GM18873 (cell line): ENCODE data around the gene GPR146.

Source experiments
- ATAC-seq: cut with Tn5 transposase; IDR thresholded peaks from one replicate; pipeline ENCODE4 v1.9.1; 2021; ENCODE audit warnings: mild to moderate bottlenecking, moderate library complexity, moderate number of reproducible peaks; ENCODE audit not compliant: unreplicated experiment, low FRiP score

Gene GPR146

DNA sequence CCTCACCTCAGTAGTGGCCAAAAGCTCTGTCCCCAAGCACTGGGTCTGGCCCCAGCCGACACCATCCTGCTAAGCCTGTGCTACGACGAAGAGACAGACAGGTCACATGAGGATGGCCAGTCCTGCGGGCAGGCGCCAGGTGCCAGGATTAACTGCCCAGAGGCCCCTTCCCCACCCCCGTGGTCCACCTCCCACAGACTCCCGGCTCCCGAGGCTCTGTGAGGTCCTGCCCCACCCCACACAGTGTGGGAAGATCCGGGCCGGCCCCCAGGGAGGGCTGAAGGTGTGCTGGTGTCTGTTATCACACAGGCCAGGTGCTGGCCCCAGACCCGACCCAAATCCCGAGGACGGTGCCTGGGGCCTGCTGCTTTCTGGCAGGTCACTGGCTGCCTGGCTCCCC is 34.1 kb upstream of the GPR146 start:
- no peak for ATAC-seq

DNA sequence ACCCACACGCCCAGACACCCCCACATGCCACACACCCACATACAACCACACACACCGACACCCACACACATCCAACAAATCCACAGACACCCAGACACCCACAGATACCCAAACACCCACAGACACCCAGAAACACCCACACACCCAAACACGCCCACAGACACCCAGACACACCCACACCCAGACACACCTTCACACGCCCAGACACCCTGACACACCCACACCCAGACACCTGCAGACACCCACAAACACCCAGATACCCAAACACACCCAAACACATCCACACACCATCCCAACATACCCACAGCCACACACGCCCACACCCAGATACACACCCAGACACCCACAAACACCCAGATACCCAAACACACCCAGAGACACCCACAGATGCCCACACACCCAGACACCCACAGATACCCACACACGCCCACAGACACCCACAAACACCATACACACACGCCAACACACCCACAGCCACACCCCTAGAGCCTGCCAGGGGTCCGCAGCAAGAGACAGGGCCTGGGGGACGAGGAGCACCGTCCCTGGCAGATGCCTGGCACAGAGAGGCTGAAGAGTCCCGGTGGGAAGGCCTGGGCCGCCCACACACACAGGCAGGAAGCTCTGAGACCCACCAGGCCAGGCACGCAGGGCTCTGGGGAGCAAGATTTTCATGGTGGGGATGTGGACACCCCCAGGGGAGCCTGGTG is 32.9 kb upstream of the GPR146 start:
- no peak for ATAC-seq

DNA sequence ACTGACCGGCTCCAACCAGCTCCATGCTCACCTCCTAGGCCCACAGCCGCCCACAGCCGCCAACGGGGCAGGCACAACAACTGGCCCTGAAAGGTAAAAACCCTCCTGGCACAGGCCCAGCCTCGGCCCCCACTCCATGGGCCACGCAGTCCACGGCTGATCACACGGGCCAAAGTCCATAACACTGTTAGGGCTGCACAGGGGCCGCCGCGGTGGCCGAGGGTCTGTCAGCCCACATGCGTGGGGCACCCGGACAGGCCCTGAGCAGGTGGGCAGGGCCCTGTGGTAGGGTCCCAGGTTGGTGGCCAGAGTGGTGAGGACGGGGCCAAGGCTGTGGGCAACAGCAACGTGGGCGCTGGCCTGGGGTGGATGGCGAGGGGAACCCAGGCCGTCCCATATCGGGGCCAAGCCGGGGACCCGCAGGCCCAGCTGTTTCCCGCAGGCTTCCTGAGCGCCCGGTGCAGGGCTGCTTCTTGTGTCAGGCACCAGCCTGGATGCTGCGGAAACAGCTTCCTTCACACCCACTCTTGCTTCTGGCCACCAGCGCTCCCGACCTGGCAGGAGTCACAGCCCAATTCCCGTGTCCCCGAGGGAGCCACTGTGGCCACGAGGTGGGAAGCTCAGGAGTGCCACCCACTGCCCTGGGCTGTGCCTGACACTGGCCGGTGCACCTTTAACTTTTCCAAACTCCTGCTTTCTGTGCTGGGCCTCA is 32.2 kb upstream of the GPR146 start:
- ATAC-seq: no peak

DNA sequence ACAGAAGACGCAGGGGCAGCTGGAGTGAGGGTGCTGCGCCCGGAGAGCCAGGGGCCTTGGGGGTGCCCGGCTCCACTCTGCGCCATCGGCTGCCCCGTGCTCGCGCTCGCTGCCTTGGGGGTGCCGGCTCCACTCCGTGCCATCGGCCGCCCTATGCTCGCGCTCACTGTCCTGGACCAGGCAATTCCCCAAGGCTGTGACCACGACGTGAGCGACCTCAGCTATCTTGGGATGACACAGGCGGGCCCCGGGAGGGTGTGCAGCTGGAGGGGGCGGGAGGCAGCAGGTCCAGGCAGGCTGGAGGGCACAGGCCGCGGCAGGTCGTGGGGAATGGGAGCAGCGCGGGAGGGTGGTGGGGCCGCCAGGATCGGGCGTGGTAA is 31.6 kb upstream of the GPR146 start:
- ATAC-seq: no peak

DNA sequence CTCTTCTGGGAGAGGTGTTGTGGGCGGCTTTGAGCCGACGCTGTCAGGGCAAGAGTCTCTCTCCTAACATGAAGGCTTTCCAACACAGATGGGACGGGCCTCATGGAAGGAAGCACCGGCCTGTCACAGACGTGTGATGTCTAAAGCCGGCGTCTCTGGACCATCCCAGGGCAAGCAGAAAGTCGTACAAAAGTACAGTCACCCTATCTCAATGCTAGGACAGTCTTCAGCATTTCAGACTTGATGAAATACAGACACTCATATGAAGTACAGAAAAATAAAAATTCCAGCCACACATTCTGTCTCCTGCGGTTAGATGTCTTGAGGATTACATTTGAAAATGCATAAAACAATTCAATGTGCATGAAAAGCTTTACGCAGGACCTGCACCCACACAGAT is 30.8 kb upstream of the GPR146 start:
- ATAC-seq: no peak

DNA sequence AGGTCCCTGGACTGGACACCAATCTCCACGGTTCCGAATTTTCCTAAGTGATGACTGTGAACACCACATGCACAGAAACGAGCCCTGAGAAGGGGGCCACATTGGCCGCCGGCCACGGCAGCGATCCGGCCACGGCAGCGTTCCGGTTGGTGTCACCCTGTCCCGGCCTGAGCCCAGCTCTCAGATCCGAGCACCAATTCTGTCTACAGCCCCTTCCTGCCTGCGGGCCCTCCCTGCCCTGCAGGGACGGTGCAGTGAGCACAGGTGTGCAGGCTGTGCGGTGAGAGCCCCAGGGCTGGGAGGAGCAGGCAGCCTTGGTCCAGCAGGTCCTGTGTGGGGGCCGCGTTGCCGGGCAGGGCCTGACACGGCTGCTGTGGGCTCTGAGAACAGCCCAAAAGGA is 29.7 kb upstream of the GPR146 start:
- no peak for ATAC-seq

DNA sequence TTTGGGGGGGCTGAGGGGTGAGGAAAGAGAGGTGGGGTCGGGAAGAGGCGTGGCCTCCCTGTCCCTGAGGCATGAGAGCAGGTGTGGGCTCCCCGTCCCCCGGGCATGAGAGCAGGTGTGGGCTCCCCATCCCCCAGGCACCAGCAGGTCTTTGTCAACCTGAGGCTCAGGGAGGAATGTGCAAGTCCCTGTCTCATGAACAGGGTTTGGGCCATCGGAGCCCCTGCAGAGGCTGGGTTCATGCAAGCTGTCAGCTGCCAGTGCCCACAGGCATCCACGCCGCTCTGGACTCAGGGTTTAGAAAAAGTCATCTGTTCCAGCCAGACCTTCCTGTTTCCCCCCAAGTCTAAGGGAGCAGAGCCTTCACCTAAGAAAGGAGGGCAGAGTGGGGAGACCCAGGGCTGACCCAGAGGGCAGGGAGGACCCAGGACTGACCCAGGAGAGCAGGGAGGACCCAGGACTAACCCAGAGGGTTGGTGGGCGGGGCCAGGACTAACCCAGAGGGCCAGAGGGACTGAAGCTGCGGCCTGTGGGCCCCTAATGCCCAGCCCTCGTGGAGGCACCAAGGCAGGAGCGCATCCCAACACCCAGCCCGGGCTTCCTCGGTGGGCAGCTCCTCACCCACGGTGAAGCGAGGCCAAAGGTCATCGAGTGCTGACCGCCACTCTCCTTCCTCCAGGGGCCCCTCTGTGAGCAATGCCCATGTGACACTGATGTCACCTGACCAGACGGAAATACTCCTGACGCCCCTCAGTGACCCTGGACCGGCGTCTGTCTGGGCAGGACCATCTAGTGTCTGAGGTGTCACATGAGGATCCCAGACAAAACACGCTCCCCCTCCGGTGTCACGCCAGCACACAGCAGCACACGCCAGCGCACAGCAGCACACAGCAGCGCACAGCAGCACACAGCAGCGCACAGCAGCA is 28.9 kb upstream of the GPR146 start:
- ATAC-seq: no peak

DNA sequence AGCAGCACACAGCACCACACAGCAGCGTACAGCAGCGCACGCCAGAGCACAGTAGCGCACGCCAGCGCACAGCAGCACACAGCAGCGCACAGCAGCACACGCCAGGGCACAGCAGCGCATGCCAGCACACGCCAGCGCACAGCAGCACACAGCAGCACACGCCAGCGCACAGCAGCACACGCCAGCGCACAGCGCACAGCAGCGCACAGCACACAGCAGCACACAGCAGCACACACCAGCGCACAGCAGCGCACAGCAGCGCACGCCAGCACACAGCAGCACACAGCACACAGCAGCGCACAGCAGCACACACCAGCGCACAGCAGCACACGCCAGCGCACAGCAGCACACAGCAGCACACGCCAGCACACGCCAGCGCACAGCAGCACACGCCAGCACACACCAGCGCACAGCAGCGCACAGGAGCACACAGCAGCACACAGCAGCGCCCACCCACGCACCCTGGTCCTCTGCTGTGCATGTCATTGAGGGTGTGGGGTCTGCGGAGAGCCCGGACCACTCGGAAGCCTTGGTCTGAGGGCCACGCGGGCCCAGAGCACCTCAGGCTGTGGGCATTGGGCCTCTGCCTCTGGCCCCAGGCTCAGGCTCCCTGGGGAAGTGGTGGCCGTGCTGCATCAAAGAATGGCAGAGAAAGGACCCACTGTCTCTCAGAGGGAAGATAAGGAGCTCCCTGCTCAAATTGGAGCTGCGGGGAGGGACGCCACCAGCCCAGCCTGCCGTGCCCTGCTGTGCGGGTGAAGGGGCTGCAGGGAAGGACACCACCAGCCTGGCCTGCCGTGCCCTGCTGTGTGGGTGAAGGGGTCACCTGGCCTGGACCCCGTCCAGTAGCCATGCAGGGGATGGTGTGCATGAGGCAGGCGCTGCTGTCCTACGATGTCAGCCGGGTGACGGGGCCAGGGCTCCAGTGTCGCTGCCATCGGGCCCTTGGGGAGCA is 27.5 kb upstream of the GPR146 start:
- ATAC-seq: no peak

DNA sequence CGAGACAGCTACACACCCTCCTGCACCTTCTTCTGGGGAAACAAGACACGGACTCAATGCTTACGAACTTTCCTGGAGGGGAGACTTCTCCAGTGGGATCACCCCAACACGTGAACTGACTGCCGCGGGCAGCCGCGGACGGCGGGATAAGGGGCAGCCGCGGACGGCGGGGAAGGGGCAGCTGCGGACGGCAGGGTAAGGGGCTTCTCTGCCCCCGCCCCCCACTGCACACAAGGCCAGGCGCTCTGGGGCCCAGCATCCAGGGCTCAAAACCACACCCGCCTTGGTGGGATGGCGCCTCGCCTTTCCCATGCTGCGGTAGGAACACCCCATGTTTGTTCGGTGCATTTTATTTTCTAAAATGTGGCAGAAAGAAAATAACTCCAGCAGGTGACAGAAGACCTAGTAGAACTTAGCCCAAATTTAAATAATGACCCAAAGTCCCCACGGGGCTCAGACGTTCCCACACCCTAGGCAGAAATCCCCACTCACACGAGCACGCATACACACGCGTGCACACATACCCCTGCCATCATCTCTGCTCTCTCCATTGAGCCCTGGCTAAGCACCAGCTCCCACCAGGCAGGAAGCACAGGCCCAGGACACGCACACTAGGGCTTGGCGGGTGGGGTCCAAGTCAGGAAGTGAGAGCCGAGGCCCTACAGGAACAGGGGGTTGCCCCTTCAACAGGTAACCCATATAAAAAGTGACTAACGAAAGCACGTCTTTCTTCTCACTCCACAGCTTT is 26.6 kb upstream of the GPR146 start:
- ATAC-seq: no peak

DNA sequence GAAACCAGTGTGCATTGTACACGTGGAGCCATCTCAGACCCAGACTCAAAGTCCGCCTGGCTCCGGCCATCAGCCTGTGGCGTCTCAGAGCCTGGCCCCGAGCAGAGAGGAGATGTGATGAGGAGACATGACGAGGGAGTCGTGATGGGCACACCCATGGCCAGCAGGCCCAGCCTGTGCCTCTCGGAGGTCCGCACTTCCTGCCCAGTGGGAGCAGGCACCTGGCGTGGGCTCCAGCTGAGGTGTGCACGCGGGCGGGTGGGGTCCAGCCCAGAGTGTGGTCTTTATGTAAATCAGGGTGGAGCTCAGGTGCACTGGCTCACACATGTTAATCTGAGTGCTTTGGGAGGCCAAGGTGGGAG is 26.0 kb upstream of the GPR146 start:
- ATAC-seq: no peak

DNA sequence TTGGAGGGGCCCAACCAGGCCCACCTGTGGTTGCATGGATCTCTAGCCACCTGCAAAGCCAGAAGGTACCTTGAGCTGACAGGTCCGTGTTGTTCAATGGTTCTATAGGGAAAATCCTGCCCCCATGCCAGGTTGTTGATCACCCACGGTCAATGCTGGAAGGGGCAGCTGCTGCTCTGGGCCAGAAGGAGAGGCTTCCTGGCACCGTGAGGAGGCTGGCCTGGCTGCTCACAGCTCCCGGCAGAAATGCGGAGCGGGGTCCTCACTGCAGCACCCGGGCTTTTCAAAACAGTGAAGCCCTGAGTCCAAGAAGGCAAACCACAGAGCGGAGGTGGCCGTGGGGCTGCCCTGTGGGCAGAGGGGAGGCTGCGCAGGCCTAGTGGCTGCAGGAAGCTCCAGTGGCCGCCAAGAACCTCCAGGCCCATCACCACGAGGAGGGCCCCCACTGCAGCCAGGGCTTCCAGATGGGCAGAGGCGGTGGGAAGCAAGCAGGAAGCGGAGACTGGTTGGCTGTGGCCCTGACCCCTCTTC is 25.0 kb upstream of the GPR146 start:
- ATAC-seq: no peak

DNA sequence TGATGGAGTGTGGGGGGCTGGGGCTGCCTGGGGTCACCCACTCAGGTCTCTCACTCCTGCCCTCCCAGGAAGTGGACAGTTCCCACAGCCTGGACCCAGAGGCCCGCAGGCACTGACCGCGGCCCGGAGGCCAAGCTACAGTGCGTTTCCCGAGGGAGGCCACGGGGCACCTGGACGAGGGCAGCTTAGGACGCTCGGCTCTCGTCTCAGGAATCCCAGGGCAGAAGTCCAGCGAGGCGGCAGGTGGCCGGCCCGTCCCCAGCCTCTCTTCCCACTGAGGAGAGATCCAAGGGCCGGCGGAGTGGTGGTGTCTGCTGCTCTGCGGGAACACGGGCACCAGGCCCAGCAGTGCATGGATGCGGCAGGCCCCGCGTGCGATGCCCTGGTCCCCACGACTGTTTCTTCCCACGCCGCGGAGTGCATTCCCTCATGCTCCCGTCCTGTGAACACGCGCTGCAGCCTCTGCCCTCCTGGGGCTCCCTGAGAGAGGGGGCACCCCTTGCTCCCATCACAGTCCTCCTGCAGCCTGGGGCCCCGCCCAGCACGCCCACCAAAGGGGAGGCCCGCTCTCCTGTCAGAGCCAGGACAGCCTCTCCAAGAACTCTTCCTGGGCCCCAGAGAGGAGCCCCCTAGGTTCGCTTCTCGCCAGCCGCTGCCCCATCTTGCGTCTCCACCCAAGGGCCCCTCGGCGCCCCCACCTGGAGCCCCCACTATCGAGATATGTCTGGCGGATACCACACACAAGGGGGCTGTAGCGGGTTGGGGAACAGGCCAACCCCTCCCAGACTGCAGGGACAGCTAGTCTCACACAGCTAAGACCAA is 24.3 kb upstream of the GPR146 start:
- ATAC-seq: no peak

DNA sequence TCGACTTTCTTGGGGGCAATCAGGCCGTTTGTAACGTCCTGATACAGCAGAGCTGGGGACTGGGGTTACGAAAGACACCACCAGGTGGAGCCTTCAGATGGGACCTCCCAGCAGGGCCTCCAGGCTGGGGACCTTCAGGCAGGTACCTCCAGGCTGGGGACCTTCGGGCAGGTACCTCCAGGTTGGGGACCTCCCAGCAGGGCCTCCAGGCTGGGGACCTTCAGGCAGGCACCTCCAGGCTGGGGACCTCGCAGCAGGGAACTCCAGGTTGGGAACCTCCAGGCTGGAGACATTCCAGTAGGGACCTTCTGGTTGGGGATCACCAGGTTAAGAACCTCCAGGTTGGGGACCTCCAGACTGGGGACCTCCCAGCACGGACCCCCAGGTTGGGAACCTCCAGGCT is 23.5 kb upstream of the GPR146 start:
- no peak for ATAC-seq

DNA sequence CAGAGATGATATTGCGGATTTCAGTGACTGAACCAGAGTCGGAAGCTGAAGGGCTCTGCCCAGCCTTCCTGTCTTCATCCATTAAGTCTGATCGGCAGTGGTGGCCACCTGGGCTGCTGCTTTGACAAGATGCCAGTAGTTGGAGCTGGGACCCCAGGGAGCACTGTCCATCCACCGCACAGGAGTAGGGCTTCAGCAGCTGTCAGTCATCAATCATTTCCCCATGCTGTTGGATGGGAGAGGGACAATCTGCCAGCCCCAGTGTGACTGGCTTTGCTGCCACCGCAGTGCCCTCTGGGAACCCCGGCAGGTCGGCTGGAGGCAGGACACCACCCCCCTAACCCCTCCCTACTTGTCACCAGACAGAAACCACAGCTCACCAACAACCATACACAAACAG is 23.0 kb upstream of the GPR146 start:
- no peak for ATAC-seq

DNA sequence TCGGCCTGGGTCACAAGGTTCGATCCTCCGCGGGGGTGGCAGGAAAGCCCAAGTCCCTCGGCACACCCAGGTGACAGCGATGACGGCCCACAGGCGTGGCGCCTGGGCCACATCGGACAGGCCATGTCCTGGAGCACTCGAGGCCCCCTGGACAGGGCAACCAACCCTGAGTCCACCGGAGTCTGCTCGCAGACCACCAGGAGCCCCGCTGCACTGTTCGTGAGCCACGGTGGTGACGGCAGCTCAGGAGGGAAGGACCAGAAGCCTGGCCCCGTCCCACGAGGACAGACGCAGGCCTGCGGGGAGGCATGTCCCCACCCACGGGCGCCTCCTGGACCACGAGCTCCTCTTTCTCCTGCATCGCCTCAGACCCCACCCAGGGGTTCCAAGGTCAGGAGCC is 22.4 kb upstream of the GPR146 start:
- no peak for ATAC-seq

DNA sequence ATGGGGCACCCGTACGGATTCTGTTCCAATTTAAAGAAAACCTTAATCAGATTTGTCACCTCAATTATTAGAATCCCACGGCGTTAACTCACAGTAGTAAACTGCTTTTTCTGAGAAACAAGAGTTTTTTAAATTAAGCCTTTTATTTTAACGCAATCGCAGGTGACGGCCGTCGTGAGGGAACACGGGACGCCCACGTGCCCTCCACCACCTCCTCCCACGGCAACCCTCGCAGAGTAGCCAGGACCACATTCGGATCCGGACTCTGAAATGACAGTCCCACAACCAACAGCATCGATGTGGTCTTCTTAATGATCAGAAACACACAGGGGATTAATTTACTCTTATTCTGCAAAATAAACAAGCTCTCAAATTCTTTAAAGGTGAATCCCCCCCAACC is 22.0 kb upstream of the GPR146 start:
- ATAC-seq: no peak

DNA sequence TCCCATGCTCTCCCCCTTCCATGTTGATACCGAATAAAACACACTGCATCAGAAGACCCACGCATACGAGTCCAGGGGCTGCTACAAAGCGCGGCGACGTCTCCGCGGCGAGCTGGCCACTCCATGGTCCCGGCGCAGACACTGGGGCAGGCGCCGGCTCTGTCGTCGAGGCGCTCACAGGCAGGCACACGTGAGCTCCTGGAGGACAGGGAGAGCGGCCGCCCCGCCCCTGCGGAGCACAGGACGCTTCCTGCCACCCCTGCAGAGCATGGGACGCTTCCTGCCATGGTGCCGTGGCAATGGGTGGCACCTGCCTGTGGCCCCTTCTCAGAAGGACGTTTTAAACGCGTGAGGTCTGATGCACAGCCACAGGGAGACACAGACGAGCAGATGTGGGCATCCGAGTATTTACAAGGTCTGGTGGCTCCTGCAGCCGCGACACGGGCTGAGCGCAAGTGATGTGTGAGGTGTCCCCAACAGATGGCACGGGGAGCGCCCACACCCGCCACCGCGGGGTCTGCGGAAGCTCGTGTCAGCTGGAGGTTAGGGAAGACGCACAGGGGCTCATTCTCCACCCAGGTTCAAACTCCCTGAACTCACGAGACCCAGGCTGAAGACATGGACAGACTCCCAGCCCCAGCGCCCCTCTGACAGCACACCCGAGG is 21.4 kb upstream of the GPR146 start:
- no peak for ATAC-seq

DNA sequence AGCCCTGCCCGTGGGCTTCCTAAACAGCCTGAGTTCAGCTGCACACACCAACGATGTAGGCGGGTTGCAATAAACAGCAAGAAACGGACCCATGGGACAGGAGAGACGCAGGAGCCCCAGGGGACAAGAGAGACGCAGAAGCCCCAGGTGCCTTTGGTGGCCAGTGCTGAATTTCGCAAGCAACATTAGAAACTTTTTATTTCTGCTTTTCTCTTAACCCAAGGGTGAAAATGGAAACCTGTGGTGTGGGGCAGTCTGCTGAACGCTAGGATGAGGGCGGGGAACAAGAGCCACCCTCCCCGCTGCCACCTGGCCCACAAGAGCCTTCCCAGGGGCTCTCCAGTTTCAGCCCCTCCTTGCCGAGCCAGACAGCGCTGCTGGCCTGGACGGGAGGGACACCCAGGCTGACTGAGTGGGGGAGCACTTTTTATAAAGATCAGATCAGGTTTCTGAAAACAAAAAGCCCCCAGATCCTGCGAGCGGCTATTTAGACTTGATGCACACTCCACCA is 20.0 kb upstream of the GPR146 start:
- peak; percentile 56 for ATAC-seq
